ENCODE results near the gene SYPL1. TPM values are rescaled to one million over a fixed set of nuclear protein-coding genes. Genes with fewer than 3 reads are reported as not detected.

SYPL1 gene
- polyA plus RNA-seq, 3 donors: 40.4 to 53.5 (median 42.3) TPM

GRCh38 chr7:106101726-106102125, 10.4 kb downstream of the SYPL1 start:
- 67 to 80% (median 70%) methylated on average over 3 of the region's 3 CpGs for WGBS, 3 donors
- no peak overlapping the region for H3K27ac ChIP-seq (ENCODE audit: low read depth, low read length)

GRCh38 chr7:106100863-106101629, 11.1 kb downstream of the SYPL1 start:
- 74 to 77% (median 75%) methylated on average over 5 of the region's 5 CpGs for WGBS, 3 donors
- H3K27ac ChIP-seq (ENCODE audit: low read depth, low read length): no peak overlapping the region

GRCh38 chr7:106099539-106099938, 12.6 kb downstream of the SYPL1 start:
- WGBS, 3 donors: 92 to 95% (median 93%) methylated on average over 3 of the region's 3 CpGs
- H3K27ac ChIP-seq (ENCODE audit: low read depth, low read length): no peak overlapping the region

GRCh38 chr7:106098889-106099288, 13.2 kb downstream of the SYPL1 start:
- no peak overlapping the region for H3K27ac ChIP-seq (ENCODE audit: low read depth, low read length)

- 79 to 86% (median 84%) methylated on average over 1 of the region's 1 CpG for WGBS, 3 donors
Observed at GRCh38 chr7:106095634-106096033, 16.5 kb downstream of the SYPL1 start.

GRCh38 chr7:106094780-106095179, 17.3 kb downstream of the SYPL1 start:
- no peak overlapping the region for H3K27ac ChIP-seq (ENCODE audit: low read depth, low read length)
- WGBS, 3 donors: 92 to 95% (median 93%) methylated on average over 3 of the region's 3 CpGs

More at GRCh38 chr7:106095634-106096033, 16.5 kb downstream of the SYPL1 start:
- H3K27ac ChIP-seq (ENCODE audit: low read depth, low read length): no peak overlapping the region

GRCh38 chr7:106092204-106092603, 19.9 kb downstream of the SYPL1 start:
- no peak overlapping the region for H3K27ac ChIP-seq (ENCODE audit: low read depth, low read length)
- WGBS, 3 donors: 83 to 96% (median 87%) methylated on average over 1 of the region's 1 CpG

- WGBS, 3 donors: 79 to 91% (median 81%) methylated on average over 4 of the region's 4 CpGs
Observed at GRCh38 chr7:106089647-106090046, 22.5 kb downstream of the SYPL1 start.

GRCh38 chr7:106088014-106088413, 24.1 kb downstream of the SYPL1 start:
- 93 to 96% (median 94%) methylated on average over 1 of the region's 1 CpG for WGBS, 3 donors
- H3K27ac ChIP-seq (ENCODE audit: low read depth, low read length): no peak overlapping the region

More at GRCh38 chr7:106089647-106090046, 22.5 kb downstream of the SYPL1 start:
- no peak overlapping the region for H3K27ac ChIP-seq (ENCODE audit: low read depth, low read length)

GRCh38 chr7:106086062-106086461, 26.1 kb downstream of the SYPL1 start:
- WGBS, 3 donors: 92 to 99% (median 93%) methylated on average over 4 of the region's 4 CpGs
- H3K27ac ChIP-seq (ENCODE audit: low read depth, low read length): no peak overlapping the region

- no peak overlapping the region for H3K27ac ChIP-seq (ENCODE audit: low read depth, low read length)
Observed at GRCh38 chr7:106085015-106085414, 27.1 kb downstream of the SYPL1 start.

- no peak overlapping the region for H3K27ac ChIP-seq (ENCODE audit: low read depth, low read length)
- 80 to 86% (median 85%) methylated on average over 3 of the region's 3 CpGs for WGBS, 3 donors
Observed at GRCh38 chr7:106083717-106084116, 28.4 kb downstream of the SYPL1 start.

GRCh38 chr7:106082087-106082854, 29.8 kb downstream of the SYPL1 start:
- 56 to 89% (median 86%) methylated on average over 18 of the region's 18 CpGs for WGBS, 3 donors
- H3K27ac ChIP-seq (ENCODE audit: low read depth, low read length): no peak overlapping the region

- H3K27ac ChIP-seq (ENCODE audit: low read depth, low read length): no peak overlapping the region
- WGBS, 3 donors: 79 to 87% (median 83%) methylated on average over 6 of the region's 6 CpGs
Observed at GRCh38 chr7:106080300-106080987, 31.7 kb downstream of the SYPL1 start.

GRCh38 chr7:106076537-106076936, 35.6 kb downstream of the SYPL1 start:
- no peak overlapping the region for H3K27ac ChIP-seq (ENCODE audit: low read depth, low read length)
- WGBS, 3 donors: 63 to 88% (median 69%) methylated on average over 2 of the region's 2 CpGs

GRCh38 chr7:106075937-106076336, 36.2 kb downstream of the SYPL1 start:
- WGBS, 3 donors: 48 to 64% (median 63%) methylated on average over 2 of the region's 2 CpGs
- H3K27ac ChIP-seq (ENCODE audit: low read depth, low read length): no peak overlapping the region

- no peak overlapping the region for H3K27ac ChIP-seq (ENCODE audit: low read depth, low read length)
- WGBS, 3 donors: 82 to 87% (median 83%) methylated on average over 9 of the region's 9 CpGs
Observed at GRCh38 chr7:106074257-106074656, 37.9 kb downstream of the SYPL1 start.

GRCh38 chr7:106073701-106074100, 38.4 kb downstream of the SYPL1 start:
- WGBS, 3 donors: 88 to 94% (median 91%) methylated on average over 3 of the region's 3 CpGs
- no peak overlapping the region for H3K27ac ChIP-seq (ENCODE audit: low read depth, low read length)

- no peak overlapping the region for H3K27ac ChIP-seq (ENCODE audit: low read depth, low read length)
- WGBS, 3 donors: 65 to 74% (median 68%) methylated on average over 4 of the region's 4 CpGs
Observed at GRCh38 chr7:106072715-106073091, 39.4 kb downstream of the SYPL1 start.
